Activated gamma-delta T cell treated with Interleukin-2 at 50 U/mL for 16 hours (primary cell): Measurements from ENCODE around the gene PLOD2.
"Not testable (repeated sequence)": the region's sequence is repeated elsewhere in the genome, so short reads cannot be mapped to it uniquely, and the experiment has no call there.

Source experiments
- DNase-seq: peaks from one replicate; pipeline ENCODE4 v3.0.0-alpha.2; 2020

PLOD2 gene

DNA sequence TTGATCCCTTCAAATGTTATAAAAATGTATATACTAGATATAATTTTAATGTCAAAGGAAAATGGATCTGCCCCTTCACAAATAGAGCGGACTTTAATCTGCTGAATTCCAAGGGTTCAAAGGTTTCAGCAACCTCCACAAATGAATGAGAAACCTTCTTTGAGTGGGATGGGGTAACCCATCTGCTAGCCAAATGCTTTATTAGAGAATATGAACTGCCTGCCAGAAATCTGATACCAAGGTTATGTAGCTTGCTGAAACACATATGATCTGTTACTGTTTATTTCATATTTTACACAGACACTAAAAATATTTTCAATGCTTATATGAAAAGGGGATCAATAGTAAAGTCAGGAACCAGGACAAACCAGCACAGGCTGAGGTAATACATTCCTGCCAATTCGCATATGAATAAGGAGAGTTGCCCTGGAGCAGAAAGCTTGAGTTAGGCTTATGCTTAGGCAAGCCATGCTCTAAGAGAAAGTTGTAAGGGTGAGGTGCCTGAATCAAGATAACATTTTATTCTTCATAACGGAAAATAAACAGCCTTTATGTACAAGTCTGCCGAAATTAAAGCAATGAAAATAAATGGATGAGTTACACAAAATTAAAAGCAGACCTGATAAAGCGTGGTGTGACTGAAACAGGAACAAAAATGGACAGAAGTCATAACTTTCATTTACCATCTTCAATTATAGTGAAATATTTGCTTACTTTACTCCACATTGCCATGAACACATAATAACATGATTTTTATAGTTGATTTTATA is 26.5 kb downstream of the PLOD2 start:
- no peak for DNase-seq

DNA sequence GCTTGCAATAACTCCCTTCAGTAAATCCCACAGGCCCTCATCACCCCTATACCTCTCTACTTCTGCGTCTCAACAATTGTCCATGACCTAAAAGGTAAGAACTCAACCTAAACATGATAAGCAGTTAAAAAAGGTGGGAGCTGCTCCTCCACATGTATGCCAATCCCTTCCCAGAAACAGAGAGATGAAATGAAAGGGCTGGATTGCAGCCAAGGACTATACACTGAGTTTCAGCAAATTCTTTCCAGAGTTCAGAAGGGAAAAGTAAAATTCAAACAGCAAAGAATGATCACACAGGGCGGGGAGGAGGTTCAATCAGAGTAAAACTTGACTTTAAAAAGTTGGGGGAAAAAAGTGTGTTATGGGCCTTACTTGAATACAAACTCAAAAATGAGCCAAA is 27.5 kb downstream of the PLOD2 start:
- no peak for DNase-seq

DNA sequence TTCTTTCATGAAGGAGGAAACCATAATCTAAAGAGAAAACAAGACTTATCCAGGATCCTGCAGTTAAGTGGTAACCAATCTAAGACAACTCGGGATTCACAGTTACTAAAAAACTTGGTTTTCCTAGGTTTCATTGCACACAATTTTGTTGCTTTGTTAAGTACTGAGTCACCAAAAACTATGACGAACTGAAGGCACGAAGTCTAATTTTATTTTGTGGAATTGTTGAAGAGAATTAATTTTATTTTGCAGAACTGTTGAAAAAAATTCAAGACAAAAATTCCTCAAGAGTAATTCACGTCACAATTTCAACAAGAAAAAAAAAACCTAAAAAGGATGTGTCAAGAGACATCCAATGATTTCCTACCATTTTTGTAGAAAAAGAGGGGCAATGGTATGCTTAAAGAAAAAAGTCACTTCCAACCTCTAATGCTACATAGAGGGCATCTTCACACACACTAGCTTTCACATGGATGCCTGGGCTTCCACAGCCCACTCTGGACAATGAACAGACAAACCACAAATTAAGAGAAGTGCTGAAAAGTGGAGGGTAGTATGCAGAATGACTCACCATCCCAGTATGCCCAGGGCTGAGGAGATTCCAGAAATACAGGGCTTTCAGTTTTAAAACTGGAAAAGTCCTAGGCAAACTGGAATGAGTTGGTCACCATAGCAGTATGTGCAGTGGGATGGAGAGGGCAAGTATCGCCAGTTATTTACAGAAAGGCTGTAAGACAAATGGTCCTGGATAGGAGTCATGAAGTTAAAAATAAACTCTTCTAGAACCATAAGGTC is 29.2 kb downstream of the PLOD2 start:
- no peak for DNase-seq

DNA sequence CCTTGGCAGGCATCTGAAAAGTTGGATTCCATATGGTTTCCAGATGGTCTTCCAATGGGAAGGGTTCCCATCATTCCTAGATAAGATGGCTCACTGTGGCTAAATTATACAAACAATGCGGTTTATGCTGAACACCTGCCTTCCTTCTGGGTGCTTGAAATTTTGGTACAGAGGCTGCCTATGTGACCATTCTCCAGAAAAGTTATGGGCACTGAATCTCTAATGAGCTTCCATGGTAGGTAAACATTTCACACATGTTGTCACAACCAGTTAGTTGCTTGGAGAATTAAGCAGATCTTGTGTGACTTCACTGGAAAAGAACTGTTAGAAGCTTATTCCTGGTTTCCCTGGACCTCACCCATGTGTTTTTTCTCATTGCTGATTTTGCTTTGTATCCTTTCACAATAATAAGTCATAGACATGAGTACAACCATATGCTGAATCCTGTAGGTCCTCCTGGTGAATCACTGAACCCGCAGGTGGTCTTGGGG is 30.1 kb downstream of the PLOD2 start:
- DNase-seq = no peak

DNA sequence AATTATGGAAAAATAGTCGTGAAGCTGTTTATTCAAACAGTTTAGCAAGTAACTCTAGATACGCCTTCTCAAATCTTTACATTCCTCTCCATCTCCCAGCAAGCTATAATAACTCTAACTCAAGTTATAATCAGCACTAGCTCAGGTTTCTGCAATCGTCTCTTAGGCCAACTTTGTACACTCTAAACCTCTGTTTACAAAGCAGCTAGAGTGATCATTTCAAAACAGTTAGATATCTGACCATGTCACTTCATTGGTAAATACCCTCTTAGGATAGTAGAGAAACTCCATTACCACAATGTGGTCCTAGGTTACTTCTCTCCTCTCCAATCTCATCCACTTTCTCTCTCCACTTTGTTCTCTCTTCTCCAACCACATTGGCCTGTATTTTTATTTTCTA is 31.2 kb downstream of the PLOD2 start:
- no peak for DNase-seq

DNA sequence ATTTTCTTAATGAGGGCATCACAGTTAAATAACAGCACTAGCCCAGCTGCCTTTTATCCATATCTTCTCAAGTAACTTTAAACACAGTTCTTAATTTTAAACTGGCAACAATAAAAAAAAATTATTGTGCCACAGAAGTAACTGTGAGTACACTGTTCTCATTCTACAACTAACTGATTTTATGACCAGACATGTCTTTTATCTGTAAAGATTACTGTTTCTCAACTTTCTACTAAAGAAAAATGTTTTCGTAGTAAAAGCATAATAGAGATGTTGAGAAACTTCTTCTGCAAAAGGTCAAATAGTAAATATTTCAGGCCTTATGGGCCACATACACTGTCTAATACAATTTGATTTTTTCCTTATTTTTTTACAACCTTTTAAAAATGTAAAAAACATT is 32.0 kb downstream of the PLOD2 start:
- no peak for DNase-seq

DNA sequence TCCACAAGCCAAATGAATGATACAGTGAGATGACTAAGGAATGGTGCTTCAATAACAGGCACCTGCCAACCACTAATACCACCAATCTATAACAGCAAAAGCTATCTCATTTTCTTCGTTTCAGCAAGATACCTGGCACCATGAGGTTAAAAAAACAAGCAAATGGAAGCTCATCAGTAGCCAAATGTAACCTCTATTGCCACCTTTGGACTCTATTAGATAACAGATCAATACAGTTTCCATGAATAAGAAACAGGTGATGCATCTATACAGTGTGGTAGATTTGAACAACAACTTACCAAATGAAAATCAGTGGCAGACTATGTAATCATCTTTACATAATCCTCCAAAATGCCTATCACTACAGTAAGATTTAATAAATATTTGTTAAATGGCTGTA is 32.8 kb downstream of the PLOD2 start:
- no peak for DNase-seq

DNA sequence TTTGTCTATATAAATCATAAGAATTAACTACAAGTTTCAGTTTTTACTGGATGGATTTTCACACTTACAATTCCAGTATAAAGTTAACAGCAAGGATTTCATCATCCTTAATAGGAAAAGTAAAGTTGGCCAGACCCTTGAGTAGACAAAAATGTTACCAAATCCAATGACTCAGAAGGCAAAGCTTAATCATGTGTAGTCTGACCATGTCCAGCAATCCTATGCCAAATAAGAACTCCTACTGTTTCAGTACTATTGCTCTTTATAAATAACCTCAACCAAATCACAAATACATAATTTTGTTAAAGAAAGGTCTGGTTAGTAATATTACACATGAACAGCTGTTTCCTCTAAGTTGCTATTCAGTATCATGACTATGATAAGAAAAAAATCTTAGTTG is 35.0 kb downstream of the PLOD2 start:
- DNase-seq = no peak

DNA sequence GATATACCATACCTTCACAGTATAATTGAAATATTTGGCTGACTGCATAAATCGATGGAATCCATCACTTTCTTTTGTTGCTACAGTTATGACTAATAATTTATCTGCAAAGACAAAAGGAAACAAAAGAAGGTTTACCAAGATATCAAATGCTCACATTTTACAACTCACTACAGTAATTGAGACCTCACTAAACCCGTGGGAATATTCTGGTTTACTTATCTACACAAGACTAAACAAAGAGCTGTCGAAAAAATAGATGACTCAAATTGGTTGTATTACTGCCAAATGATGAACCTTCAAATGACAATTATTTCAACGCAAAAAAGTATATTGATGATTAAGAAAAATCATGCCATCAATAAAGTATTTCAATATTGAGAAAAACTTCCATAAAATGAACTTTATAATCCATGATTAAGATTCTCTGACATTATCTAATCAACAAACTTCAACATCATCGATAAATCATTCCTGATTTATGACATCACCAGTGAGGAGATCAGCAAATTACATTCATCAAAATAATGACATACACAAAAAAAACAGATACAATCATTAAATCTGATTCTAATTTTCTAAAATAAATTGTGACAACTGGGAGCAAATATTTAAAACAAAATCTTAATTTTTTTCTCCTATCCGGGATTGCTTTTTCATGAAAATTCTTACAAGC is 36.7 kb downstream of the PLOD2 start:
- no peak for DNase-seq

DNA sequence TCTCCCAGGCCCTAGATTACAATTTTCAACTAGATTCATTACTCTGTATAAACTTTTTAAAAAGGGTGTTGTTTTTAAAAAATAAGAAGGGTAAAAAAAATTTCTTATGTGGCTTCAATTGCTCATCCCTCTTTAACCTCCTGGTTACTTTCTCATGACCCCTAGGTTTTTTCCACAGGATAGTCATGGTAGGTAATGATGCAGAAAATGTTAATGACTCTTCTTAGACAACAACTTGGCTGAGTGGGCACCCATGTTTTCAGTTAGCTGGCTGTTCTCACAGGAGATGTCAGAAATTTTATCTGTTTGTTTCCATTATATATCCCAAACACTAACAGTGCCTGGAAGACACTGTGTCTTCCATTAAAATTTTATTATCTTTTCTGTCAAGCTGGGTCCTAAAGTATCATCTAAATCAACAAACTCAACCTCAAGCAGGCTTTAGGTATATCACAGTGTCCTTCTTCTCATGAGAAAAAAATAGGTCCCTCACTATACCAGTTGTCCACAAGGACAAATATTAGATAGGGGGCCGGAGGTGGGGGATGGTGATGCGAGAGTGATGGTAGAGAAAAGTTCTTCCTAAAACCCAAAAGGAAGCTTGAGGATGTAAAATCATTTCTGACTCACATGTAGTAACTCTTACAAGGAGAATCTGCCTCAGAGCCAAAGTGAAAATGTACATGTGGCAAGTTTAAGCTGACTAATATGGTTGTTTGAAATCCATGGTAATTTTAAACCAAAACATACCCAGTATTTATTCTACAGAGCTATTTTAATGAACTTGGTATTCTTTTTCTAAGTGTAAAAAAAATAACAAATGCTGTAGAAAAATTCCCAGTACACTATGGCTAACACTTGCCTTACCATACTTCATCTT is 43.3 kb downstream of the PLOD2 start:
- no peak for DNase-seq

DNA sequence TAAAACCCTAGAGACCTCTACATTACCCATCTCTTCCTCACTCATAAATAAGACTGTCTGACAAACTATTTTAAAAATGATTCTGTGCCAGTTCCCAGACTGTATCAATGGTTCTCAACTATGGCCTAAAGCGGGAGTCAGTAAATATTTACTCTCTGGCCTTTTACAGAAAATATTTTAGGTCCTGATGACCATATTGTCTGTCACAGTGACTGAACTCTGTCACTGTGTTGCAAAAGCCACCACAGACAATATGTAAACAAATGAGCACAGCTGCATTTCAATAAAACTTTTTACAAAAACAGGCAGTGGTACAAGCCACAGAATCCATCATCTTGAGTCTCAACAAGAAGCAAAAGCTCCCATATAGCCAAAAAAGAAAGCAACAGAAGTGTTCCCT is 45.4 kb downstream of the PLOD2 start:
- DNase-seq = no peak

DNA sequence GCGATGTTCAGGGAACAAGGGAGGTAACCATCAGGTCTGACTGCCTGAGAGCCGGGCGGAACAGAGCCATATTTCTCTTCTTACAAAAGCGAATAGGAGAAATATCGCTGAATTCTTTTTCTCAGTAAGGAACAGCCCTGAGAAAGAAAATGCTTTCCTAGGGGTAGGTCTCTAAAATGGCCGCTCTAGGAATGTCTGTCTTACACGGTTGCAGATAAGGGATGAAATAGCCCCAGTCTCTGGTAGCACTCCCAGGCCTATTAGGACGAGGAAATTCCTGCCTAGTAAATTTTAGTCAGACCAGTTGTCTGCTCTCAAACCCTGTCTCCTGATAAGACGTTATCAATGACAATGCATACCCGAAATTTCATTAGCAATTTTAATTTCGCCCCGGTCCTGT is 47.2 kb downstream of the PLOD2 start:
- not testable (repeated sequence) for DNase-seq

DNA sequence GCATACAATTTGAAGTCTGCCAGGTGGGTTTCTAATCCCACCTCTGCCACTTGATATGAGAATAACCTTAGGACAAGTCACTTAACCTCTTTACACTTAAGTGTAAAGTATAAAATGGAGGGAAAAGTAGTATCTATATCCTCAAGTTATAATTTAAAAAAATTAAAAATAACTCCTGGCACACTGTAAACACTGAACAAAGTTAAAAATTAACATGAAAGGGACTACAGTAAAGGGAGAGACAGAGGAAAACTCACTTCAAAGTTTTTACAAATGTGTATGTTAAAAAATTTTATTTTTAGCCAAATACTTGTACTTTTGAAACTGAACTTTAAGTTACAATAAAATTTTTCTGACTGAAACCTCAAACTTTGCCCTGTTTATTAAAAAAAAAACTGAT is 49.6 kb downstream of the PLOD2 start:
- DNase-seq = no peak

DNA sequence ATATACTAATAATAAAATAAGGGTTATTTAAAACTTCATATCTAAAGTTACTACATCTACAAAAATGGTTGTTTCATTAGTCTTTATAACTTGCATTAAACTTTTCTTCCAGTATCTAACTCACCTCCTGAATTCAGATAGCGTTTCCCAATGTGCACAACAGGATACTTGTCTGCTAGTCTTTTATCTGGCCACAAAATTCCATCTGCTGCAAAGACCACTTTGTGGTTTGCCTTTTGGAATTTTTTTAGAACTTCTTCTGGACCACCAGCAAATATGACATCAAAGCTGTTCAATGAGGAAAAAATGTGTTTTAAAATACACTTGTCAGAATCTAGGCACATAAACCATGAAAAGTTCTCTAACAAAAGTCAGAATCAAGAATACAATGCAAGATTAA is 50.8 kb downstream of the PLOD2 start:
- DNase-seq = no peak

DNA sequence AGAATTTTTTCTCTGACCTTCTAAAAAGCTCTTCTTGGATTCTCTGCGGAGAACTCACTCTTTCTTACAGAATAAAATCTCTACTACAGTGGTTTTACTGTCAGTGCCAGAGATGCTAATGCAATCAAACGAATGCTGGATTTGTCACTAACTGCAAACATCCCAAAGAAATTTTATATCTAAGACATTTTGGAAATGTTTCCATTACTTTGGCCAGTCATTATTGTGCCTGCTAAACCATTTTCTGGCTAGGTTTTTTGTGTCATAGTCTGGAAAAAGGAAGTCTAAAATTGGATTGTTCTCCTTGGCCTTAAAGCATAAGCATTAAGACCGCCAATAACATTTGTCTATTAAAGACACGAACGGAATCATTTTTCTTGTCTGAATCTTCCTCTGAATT is 54.0 kb downstream of the PLOD2 start:
- no peak for DNase-seq

DNA sequence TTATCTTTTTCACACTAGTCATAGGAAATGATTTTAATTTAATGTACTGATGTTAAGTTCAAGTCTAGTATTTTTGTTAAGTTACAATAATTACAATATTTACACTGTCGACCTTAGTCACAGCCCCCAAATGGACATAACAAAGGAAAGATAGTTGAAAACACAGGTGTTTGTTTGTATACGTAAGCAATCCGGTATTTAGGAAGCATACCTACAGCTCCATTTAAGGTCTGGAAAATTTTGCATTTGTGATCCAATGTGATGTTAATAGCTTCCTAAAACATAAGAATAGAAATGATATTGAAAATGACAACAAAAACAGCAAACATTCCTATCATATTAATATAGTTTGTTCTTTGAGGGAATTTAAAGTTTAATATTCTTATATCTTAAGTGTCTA is 56.9 kb downstream of the PLOD2 start:
- no peak for DNase-seq

DNA sequence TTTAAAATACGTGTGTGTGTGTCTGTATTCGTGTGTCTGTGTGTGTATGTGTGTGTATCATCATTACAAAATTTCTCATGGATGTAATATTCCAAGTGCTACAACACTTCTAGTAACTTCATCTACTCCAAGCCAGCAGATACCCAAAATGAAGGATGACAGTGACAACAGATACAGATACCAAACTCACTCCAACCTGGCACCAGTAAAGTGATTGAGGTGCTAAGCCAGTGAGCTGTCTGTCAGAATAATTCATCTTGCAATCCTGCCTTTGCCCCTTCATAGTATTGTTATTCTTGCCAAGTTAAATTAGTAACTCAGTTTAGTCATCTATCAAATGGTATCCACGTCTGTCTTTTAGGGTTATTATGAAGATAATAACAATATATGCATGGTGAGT is 58.1 kb downstream of the PLOD2 start:
- no peak for DNase-seq

DNA sequence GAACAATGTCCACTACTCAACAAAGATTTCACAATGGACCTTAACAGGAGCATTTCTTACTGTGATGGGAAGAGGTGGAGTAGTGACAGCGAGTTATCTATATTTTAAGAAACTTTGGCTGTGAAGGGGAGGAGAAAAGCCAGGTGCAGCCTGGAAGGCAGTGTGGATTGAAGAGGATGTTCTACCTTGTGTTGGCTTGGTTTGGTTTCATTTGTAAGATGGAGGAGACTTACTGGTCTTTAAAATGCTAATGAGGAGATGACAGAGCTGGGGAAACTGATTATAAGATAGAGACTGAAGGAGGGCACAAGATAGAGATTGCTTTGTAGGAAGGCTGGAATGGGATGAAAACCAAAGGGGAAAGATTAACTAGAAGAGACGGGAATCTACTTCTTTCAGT is 59.4 kb downstream of the PLOD2 start:
- DNase-seq = no peak

DNA sequence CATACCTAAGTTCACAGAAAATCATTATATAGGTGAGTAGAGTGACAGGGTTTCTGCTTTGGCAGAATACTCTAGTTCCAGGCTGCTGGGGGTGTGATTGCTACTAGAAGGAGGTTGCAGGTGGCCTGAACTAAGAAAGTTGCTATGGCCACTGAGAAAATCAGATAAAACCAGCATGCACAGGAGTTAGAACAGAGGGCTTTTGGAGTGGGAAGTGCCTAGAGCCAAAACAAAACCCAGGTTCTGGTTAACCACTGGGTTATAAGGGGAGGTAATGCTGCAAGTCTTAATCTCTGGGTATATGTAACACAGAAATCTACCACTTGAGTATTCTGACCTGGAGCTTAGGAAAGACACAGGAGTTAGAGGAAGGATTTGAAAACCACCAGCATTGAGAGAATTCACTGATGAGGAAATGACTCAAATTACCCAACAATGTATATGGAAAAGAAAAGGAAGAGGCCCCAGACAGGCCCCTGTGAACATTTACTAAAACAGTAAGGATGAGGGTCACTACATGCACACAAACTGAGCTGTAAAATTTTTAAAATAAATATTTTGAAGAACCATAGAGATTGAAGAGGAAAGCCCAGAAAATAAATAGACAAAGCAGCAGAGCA is 60.0 kb downstream of the PLOD2 start:
- DNase-seq = no peak

DNA sequence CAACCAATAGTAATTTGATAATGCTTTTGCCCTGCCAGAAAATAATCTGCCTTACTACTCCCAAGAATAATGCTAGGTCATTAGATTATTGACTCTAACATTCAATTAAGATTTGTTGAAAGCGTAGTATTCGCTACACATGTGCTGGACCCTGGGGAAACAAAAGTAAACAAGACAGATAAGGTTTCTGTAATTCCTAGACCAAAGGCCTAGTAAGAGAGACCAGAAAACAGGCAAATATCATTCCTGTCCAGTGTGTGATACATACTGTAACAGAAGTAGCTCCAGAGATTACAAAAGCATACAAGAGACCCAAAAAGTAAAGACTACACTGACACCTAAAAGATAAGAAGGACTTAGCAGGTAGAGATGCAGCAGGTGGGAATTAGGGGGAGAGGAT is 60.8 kb downstream of the PLOD2 start:
- DNase-seq = no peak

DNA sequence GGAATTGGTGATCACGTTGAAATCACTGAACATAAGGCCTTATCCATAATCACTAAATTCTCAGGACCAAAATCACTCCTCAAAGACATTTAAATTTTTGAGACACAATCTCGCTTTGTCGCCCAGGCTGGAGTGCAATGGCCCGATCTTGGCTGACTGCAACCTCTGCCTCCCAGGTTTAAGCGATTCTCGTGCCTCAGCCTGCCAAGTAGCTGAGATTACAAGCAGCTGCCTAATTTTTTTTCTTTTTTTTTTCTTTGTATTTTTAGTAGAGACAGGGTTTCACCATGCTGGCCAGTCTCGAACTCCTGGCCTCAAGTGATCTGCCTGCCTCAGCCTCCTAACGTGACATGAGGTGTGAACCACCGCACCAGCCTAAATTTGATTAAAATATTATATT is 61.7 kb downstream of the PLOD2 start:
- DNase-seq = no peak

DNA sequence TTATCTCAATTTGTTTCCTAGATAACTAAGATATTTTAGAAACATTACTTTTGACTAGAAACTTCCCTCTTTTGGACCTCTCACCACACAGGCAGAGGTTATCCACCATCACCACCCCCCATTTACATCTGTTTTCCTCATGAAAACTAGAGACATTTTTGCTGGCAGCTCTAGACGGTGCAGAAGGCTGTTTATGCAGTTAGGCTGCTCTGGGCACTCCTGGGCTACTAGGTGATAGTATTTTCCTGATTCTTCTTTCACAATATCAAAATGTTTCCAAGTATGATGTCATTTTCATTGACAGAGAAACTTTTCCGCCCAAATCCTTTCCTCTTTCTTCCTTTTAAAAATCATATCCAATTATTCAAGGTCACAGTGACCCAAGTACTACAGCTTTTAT is 67.1 kb downstream of the PLOD2 start:
- DNase-seq = no peak
